Endothelial cell of umbilical vein (primary cell): Measurements from ENCODE around the gene U2AF2. TPM values are rescaled to one million over a fixed set of nuclear protein-coding genes. Genes with fewer than 3 reads are reported as not detected.

Experiments used
- BruUV-seq: library from RNA; stranded (reverse); fragments of 400-500 nt; replicated peaks from 2 replicates; lab custom pipeline; 2021; lab: Mats Ljungman, UMichigan
- CTCF ChIA-PET: fragments of 300-600, 350-600 bp; sonication (Branson Sonifier 250); formaldehyde crosslinking; loops from one replicate; lab custom pipeline; 2021; ENCODE audit warnings: antibody characterized with exemption, inconsistent platforms; lab: Charles Lee
- POLR2A ChIA-PET: fragments of 300-600, 350-600 bp; sonication (Branson Sonifier 250); formaldehyde crosslinking; loops from one replicate; lab custom pipeline; 2021; ENCODE audit warnings: antibody characterized with exemption, inconsistent platforms; lab: Charles Lee
- DNase-seq: peaks from one replicate; pipeline ENCODE4 v3.0.0-alpha.2; 2011; ENCODE audit warnings: low read depth, low spot score
- FAIRE-seq: peaks from 2 replicates; lab custom pipeline; 2011; peaks lifted over from hg19 to GRCh38; lab: Jason Lieb, UNC
- H2AFZ ChIP-seq: 2 replicates; pipeline ENCODE4 v1.6.0; 2012; ENCODE audit warnings: low read depth, low read length, control low read depth, inconsistent platforms
- H3K27ac ChIP-seq: 2 replicates; pipeline ENCODE4 v1.5.1; 2011; ENCODE audit warnings: low read depth, mild to moderate bottlenecking, control low read depth, low read length, moderate library complexity; ENCODE audit not compliant: insufficient read depth
- H3K27me3 ChIP-seq, 2 experiments: 2 replicates each; pipeline versions ENCODE4 v1.6.0 to v1.6.1; 2011; ENCODE audit warnings: low read length in 2 of 2, mixed read lengths in 1 of 2; ENCODE audit not compliant: control insufficient read depth in 2 of 2, insufficient read depth in 2 of 2
- H3K36me3 ChIP-seq, 2 experiments: 2 replicates in 1 of 2; 3 replicates in 1 of 2; pipeline ENCODE4 v1.5.1; 2011; ENCODE audit warnings: low read length in 2 of 2, mild to moderate bottlenecking in 1 of 2, moderate library complexity in 1 of 2; ENCODE audit not compliant: control insufficient read depth in 2 of 2, insufficient read depth in 2 of 2; ENCODE audit errors: extremely low read depth in 1 of 2
- H3K4me1 ChIP-seq: 3 replicates; pipeline ENCODE4 v1.5.1; 2011; ENCODE audit warnings: mild to moderate bottlenecking, low read length; ENCODE audit not compliant: control insufficient read depth, insufficient read depth; ENCODE audit errors: extremely low read depth
- H3K4me2 ChIP-seq: 2 replicates; pipeline ENCODE4 v1.6.1; 2011; ENCODE audit warnings: low read length, control low read depth, mixed read lengths; ENCODE audit not compliant: insufficient read depth
- H3K4me3 ChIP-seq, 3 experiments: fragments of 200-600 bp in 1 of 3; sonication (generic), shearing (Covaris generic) in 1 of 3; replicated peaks in 1 of 3; 2 replicates each; pipeline ENCODE4 v1.5.1; 2011 to 2016; ENCODE audit warnings: control low read depth in 3 of 3, low read length in 3 of 3, mild to moderate bottlenecking in 2 of 3, inconsistent platforms in 1 of 3, low read depth in 1 of 3, moderate library complexity in 1 of 3; ENCODE audit not compliant: insufficient read depth in 1 of 3
- H3K79me2 ChIP-seq: 2 replicates; pipeline ENCODE4 v1.6.0; 2012; ENCODE audit warnings: low read length, inconsistent platforms; ENCODE audit not compliant: control insufficient read depth, insufficient read depth
- H3K9ac ChIP-seq: replicated peaks from 2 replicates; pipeline ENCODE3; 2011; ENCODE audit warnings: low read length, control low read depth; ENCODE audit not compliant: insufficient read depth; ENCODE audit errors: extremely low read depth
- H3K9me1 ChIP-seq: replicated peaks from 3 replicates; pipeline ENCODE4 v1.6.0; 2011; ENCODE audit warnings: mild to moderate bottlenecking, low read length; ENCODE audit not compliant: control insufficient read depth, insufficient read depth; ENCODE audit errors: extremely low read depth
- H3K9me3 ChIP-seq: replicated peaks from 2 replicates; pipeline ENCODE4 v1.5.1; 2012; ENCODE audit warnings: low read length, inconsistent platforms; ENCODE audit not compliant: control insufficient read depth, insufficient read depth
- H4K20me1 ChIP-seq: replicated peaks from 2 replicates; pipeline ENCODE3; 2011; ENCODE audit warnings: mild to moderate bottlenecking, low read length; ENCODE audit not compliant: control insufficient read depth, insufficient read depth; ENCODE audit errors: extremely low read depth
- CTCF ChIP-seq, 2 donors: IDR thresholded peaks; 1 replicate in 1 of 2; 2 replicates in 1 of 2; pipeline ENCODE4 v1.5.1; 2011; ENCODE audit warnings: low read length in 2 of 2, mild to moderate bottlenecking in 2 of 2, moderate library complexity in 2 of 2, control low read depth in 1 of 2, inconsistent platforms in 1 of 2, low read depth in 1 of 2; ENCODE audit not compliant: insufficient read depth in 1 of 2; ENCODE audit errors: extremely low read depth in 1 of 2
- EZH2 ChIP-seq: IDR thresholded peaks from 2 replicates; pipeline ENCODE4 v1.6.1; 2012; ENCODE audit warnings: borderline replicate concordance, low read depth, mild to moderate bottlenecking, moderate library complexity, low read length, inconsistent platforms; ENCODE audit not compliant: severe bottlenecking
- FOS ChIP-seq: IDR thresholded peaks from 2 replicates; pipeline ENCODE4 v1.6.1; 2011; ENCODE audit warnings: mild to moderate bottlenecking, low read length, moderate library complexity, borderline replicate concordance; ENCODE audit not compliant: insufficient read depth
- GATA2 ChIP-seq: IDR thresholded peaks from 2 replicates; pipeline ENCODE4 v1.7.0; 2011; ENCODE audit warnings: low read depth, mild to moderate bottlenecking, moderate library complexity, mixed read lengths, low read length; ENCODE audit not compliant: insufficient read length, insufficient read depth
- JUN ChIP-seq: IDR thresholded peaks from 2 replicates; pipeline ENCODE4 v1.6.1; 2011; ENCODE audit warnings: borderline replicate concordance, low read depth; ENCODE audit not compliant: insufficient read length, insufficient read depth
- MYC ChIP-seq: IDR thresholded peaks from one replicate; pipeline ENCODE4 v1.6.1; 2011; ENCODE audit warnings: mild to moderate bottlenecking, low read depth, low read length
- POLR2A ChIP-seq: IDR thresholded peaks from 2 replicates; pipeline ENCODE4 v1.6.1; 2012; ENCODE audit warnings: low read depth, mild to moderate bottlenecking, control low read depth, low read length
- POLR2AphosphoS5 ChIP-seq: IDR thresholded peaks from 2 replicates; pipeline ENCODE4 v1.6.1; 2012; ENCODE audit warnings: low read depth, mild to moderate bottlenecking, control low read depth, low read length, moderate library complexity; ENCODE audit not compliant: insufficient read depth
- dilution Hi-C: fragments of 300-500 bp; cut with MboI; formaldehyde crosslinking; loops from one replicate; pipeline ENCODE4 v1.15.0; 2019; ENCODE audit warnings: low sequenced_read_pairs; ENCODE audit not compliant: extremely low pct_ligation_motif_present
- intact Hi-C: fragments of 100-400 bp; cut with micrococcal nuclease; formaldehyde crosslinking; loops from one replicate; pipeline ENCODE4 v1.10.0; 2022
- polyA plus RNA-seq, 4 experiments: library from polyadenylated mRNA; depleted of rRNA in 3 of 4; stranded (reverse) in 3 of 4; unstranded in 1 of 4; fragments of >200 nt; gene quantifications; 2 replicates each; pipeline versions ENCODE4 v1.2.1 to v1.2.3, GENCODE V29; 2011 to 2012; ENCODE audit warnings: missing spikeins in 1 of 4
- total RNA-seq: library from RNA; stranded (reverse); gene quantifications from 2 replicates; pipeline ENCODE4 v1.2.3, GENCODE V29; 2021
- TF ChIP-seq, protein P1 (sequence below): IDR thresholded peaks from 2 replicates; pipeline ENCODE4 v1.6.1; 2011; ENCODE audit not compliant: insufficient read depth, insufficient read length

The U2AF2 gene
- total and polyA plus RNA-seq, 2 donors (not counting 3 experiments of a cell fraction or from before 2014, with no cell fraction given) = 183 to 259 TPM

- H4K20me1 ChIP-seq = no peaks in the 10 kb centered on the region
- H2AFZ ChIP-seq = no peak overlapping the region
- no TSS peak for BruUV-seq
- POLR2A ChIA-PET = no interaction called here
- FAIRE-seq (no peak), DNase-seq (no peak)
- peaks cover 0 to 19% of the 10 kb centered on the region in 2 experiments for H3K36me3 ChIP-seq
- TF ChIP-seq CTCF (IDR thresholded peaks at IDR 0.05; ENCODE audit: extremely low read depth in 1 of 2, insufficient read depth in 1 of 2, low read depth in 1 of 2, low read length in 2 of 2) (no peak), JUN (no peak), POLR2AphosphoS5 (no peak), MYC (no peak), GATA2 (no peak), POLR2A (no peak), FOS (no peak), EZH2 (no peak)
- TF ChIP-seq, protein P1, sequence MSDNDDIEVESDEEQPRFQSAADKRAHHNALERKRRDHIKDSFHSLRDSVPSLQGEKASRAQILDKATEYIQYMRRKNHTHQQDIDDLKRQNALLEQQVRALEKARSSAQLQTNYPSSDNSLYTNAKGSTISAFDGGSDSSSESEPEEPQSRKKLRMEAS = no peak
- H3K4me3 ChIP-seq = no peak overlapping the region
- no peaks in the 10 kb centered on the region for H3K9me1 ChIP-seq
- dilution Hi-C loops = no loop called here
- no peak overlapping the region for H3K9ac ChIP-seq
- no peaks in the 10 kb centered on the region for H3K27me3 ChIP-seq
- no peaks in the 10 kb centered on the region for H3K9me3 ChIP-seq
- H3K27ac ChIP-seq = no peak overlapping the region
- no peaks in the 10 kb centered on the region for H3K79me2 ChIP-seq
- intact Hi-C loops = loop anchor here (10.0 kb wide), 1 partner anchor 634 kb away; no protein-coding TSS in a partner anchor
- CTCF ChIA-PET = no interaction called here
- no peaks in the 10 kb centered on the region for H3K4me1 ChIP-seq
- no peak overlapping the region for H3K4me2 ChIP-seq
Measured at GRCh38 chr19:55700813-55701212, 46.0 kb downstream of the U2AF2 start.
